Right cardiac atrium (tissue), 5 donors: Measurements from ENCODE around the gene RALB. TPM values are rescaled to one million over a fixed set of nuclear protein-coding genes. Genes with fewer than 3 reads are reported as not detected.

Source experiments
- ATAC-seq, 2 donors: fragments of 200-7000 bp; cut with Tn5 transposase; one replicate each; pipeline versions ENCODE4 v1.8.0 to v1.9.1; 2020; ENCODE audit warnings: moderate library complexity in 2 of 2, mild to moderate bottlenecking in 1 of 2
- DNase-seq, 3 donors: peaks; one replicate each; pipeline ENCODE4 v3.0.0-alpha.2; 2020
- H3K27ac ChIP-seq: one replicate; pipeline ENCODE4 v1.5.1; 2013; ENCODE audit warnings: mild to moderate bottlenecking, low read length, control low read depth, moderate library complexity
- H3K27me3 ChIP-seq: one replicate; pipeline ENCODE4 v1.6.1; 2013; ENCODE audit not compliant: control insufficient read depth, insufficient read depth
- H3K4me1 ChIP-seq: one replicate; pipeline ENCODE4 v1.6.1; 2013; ENCODE audit warnings: low read length; ENCODE audit not compliant: control insufficient read depth, insufficient read depth
- H3K4me3 ChIP-seq: one replicate; pipeline ENCODE4 v1.5.1; 2013; ENCODE audit warnings: low read length, control low read depth
- H3K9me3 ChIP-seq: one replicate; pipeline ENCODE4 v1.6.1; 2013; ENCODE audit warnings: low read length; ENCODE audit not compliant: control insufficient read depth
- WGBS: extraction: QIAGEN DNeasy Blood & Tissue Kit; methylation state at CpG from one replicate; pipeline ENCODE4 v1.1.7; 2013; 5-methylcytosine and 5-hydroxymethylcytosine counted together
- intact Hi-C, 4 donors: fragments of 100-400 bp; cut with DNase I; formaldehyde crosslinking; loops; one replicate each; pipeline versions ENCODE4 v1.11.0 to v1.14.0; 2022 to 2023
- polyA plus RNA-seq: library from polyadenylated mRNA; stranded (reverse); fragments of 200-250 nt; gene quantifications from one replicate; pipeline ENCODE4 v1.2.3, GENCODE V29; 2013
- total RNA-seq, 4 donors: library from RNA; stranded (reverse); fragmentation: NEBNext Ultra II Directional; extraction: Animal tissue kit (Norgen Biotek cat#: 25700); gene quantifications; one replicate each; pipeline ENCODE4 v1.2.1, GENCODE V29; 2021
- donor health status: healthy with polysubstance abuse.
- donor health status: DM: no; HTN: yes; CAD: no.
- donor health status: DM: no; HTN: no; CAD: no.
- donor health status: DM: no; HTN: yes; CAD: no; lungs with severe emphysema.
- donor health status: DM: yes; HTN: yes; CAD: no.

RALB gene
- total and polyA plus RNA-seq, 5 donors = 44.2 to 57.2 (median 48.9) TPM

- peak overlapping the region; percentile 69 for H3K4me3 ChIP-seq
- H3K27ac ChIP-seq = no peak overlapping the region
- peak; percentile 82 to 93 (median 91) for DNase-seq
- ATAC-seq = peak; percentile 76 to 80
- 6% methylated on average over 38 of the region's 38 CpGs for WGBS
- no peaks in the 10 kb centered on the region for H3K27me3 ChIP-seq
- no peaks in the 10 kb centered on the region for H3K9me3 ChIP-seq
- intact Hi-C loops = loop anchor here in 2 of 4 donors (5.0 to 10.0 kb wide), 3 partner anchors 58 to 206 kb away; partner anchors contain the start of genes RALB (in 1 of the 2) and TMEM185B (in 1 of the 2)
- no peaks in the 10 kb centered on the region for H3K4me1 ChIP-seq
These were observed 60.4 kb downstream of the RALB start for GRCh38 chr2:120312860-120313694.

GRCh38 chr2:120313695-120314615 is 61.3 kb downstream of the RALB start:
- DNase-seq = peak in 1 of 3 donors; percentile 67
- Histone ChIP-seq H3K27ac (no peak overlapping the region), H3K4me1 (no peaks in the 10 kb centered on the region), H3K27me3 (no peaks in the 10 kb centered on the region), H3K4me3 (peak overlapping the region; percentile 69), H3K9me3 (no peaks in the 10 kb centered on the region)
- 69% methylated on average over 39 of the region's 39 CpGs for WGBS
- ATAC-seq = peak; percentile 10 to 22
- intact Hi-C loops = loop anchor here in 2 of 4 donors (5.0 to 10.0 kb wide), 3 partner anchors 59 to 207 kb away; partner anchors contain the start of genes RALB (in 1 of the 2) and TMEM185B (in 1 of the 2)

- WGBS = 76% methylated on average over 19 of the region's 19 CpGs
- no peak overlapping the region for H3K27ac ChIP-seq
- ATAC-seq = no peak
- no peaks in the 10 kb centered on the region for H3K27me3 ChIP-seq
- no peak for DNase-seq
- H3K9me3 ChIP-seq = no peaks in the 10 kb centered on the region
- H3K4me3 ChIP-seq = no peak overlapping the region
- no peaks in the 10 kb centered on the region for H3K4me1 ChIP-seq
- intact Hi-C loops = loop anchor here in 2 of 4 donors (5.0 to 10.0 kb wide), 3 partner anchors 60 to 208 kb away; partner anchors contain the start of genes RALB (in 1 of the 2) and TMEM185B (in 1 of the 2)
These were observed 62.2 kb downstream of the RALB start for GRCh38 chr2:120314690-120315366.

GRCh38 chr2:120315367-120316033 is 62.8 kb downstream of the RALB start:
- Histone ChIP-seq H3K27ac (no peak overlapping the region), H3K4me1 (no peaks in the 10 kb centered on the region), H3K27me3 (no peaks in the 10 kb centered on the region), H3K4me3 (no peak overlapping the region), H3K9me3 (no peaks in the 10 kb centered on the region)
- DNase-seq = no peak
- ATAC-seq = no peak
- WGBS = 90% methylated on average over 17 of the region's 17 CpGs
- intact Hi-C loops = loop anchor here in 2 of 4 donors (10.0 kb wide), 2 partner anchors 61 to 91 kb away; partner anchors contain the start of genes RALB (in 1 of the 2) and TMEM185B (in 1 of the 2)

GRCh38 chr2:120316071-120316470 is 63.4 kb downstream of the RALB start:
- Histone ChIP-seq H3K27ac (no peak overlapping the region), H3K4me3 (no peak overlapping the region), H3K9me3 (no peaks in the 10 kb centered on the region), H3K4me1 (no peaks in the 10 kb centered on the region), H3K27me3 (no peaks in the 10 kb centered on the region)
- ATAC-seq (no peak), DNase-seq (no peak)
- 88% methylated on average over 5 of the region's 5 CpGs for WGBS
- intact Hi-C loops = loop anchor here in 2 of 4 donors (10.0 kb wide), 2 partner anchors 61 to 91 kb away; partner anchors contain the start of genes RALB (in 1 of the 2) and TMEM185B (in 1 of the 2)

- H3K27me3 ChIP-seq = no peaks in the 10 kb centered on the region
- 93% methylated on average over 15 of the region's 15 CpGs for WGBS
- no peak overlapping the region for H3K27ac ChIP-seq
- H3K9me3 ChIP-seq = no peaks in the 10 kb centered on the region
- intact Hi-C loops = loop anchor here in 2 of 4 donors (10.0 kb wide), 2 partner anchors 62 to 92 kb away; partner anchors contain the start of genes RALB (in 1 of the 2) and TMEM185B (in 1 of the 2)
- no peaks in the 10 kb centered on the region for H3K4me1 ChIP-seq
- ATAC-seq = no peak
- no peak overlapping the region for H3K4me3 ChIP-seq
- DNase-seq = no peak
These were observed 64.0 kb downstream of the RALB start for GRCh38 chr2:120316528-120317179.

GRCh38 chr2:120317180-120317533 is 64.5 kb downstream of the RALB start:
- H3K27me3 ChIP-seq = no peaks in the 10 kb centered on the region
- H3K27ac ChIP-seq = no peak overlapping the region
- DNase-seq (no peak), ATAC-seq (no peak)
- H3K4me1 ChIP-seq = no peaks in the 10 kb centered on the region
- H3K9me3 ChIP-seq = no peaks in the 10 kb centered on the region
- intact Hi-C loops = loop anchor here in 2 of 4 donors (10.0 kb wide), 2 partner anchors 62 to 92 kb away; partner anchors contain the start of genes RALB (in 1 of the 2) and TMEM185B (in 1 of the 2)
- no peak overlapping the region for H3K4me3 ChIP-seq

GRCh38 chr2:120317916-120318315 is 65.3 kb downstream of the RALB start:
- Histone ChIP-seq H3K4me1 (no peaks in the 10 kb centered on the region), H3K27ac (no peak overlapping the region), H3K9me3 (no peaks in the 10 kb centered on the region), H3K27me3 (no peaks in the 10 kb centered on the region), H3K4me3 (no peak overlapping the region)
- WGBS = 89% methylated on average over 8 of the region's 8 CpGs
- no peak for DNase-seq
- intact Hi-C loops = loop anchor here in 2 of 4 donors (10.0 kb wide), 2 partner anchors 63 to 93 kb away; partner anchors contain the start of genes RALB (in 1 of the 2) and TMEM185B (in 1 of the 2)
- ATAC-seq = no peak

- H3K27ac ChIP-seq = no peak overlapping the region
- H3K4me3 ChIP-seq = no peak overlapping the region
- 47% methylated on average over 8 of the region's 8 CpGs for WGBS
- intact Hi-C loops = loop anchor here in 2 of 4 donors (10.0 kb wide), 2 partner anchors 64 to 94 kb away; partner anchors contain the start of genes RALB (in 1 of the 2) and TMEM185B (in 1 of the 2)
- no peaks in the 10 kb centered on the region for H3K27me3 ChIP-seq
- DNase-seq (peak; percentile 73 to 90 (median 90)), ATAC-seq (peak; percentile 61 to 67)
- H3K4me1 ChIP-seq = no peaks in the 10 kb centered on the region
- H3K9me3 ChIP-seq = no peaks in the 10 kb centered on the region
These were observed 66.0 kb downstream of the RALB start for GRCh38 chr2:120318626-120319025.
